ENCODE results near the gene USP40. TPM values are rescaled to one million over a fixed set of nuclear protein-coding genes. Genes with fewer than 3 reads are reported as not detected.
A peak's percentile ranks its signal among the peaks of the same experiment; 100 is the strongest.

The USP40 gene
- total RNA-seq, 3 donors from 2014 or later (not counting 1 experiment from before 2014, with no cell fraction given), result 17.4 to 20.6 (median 19.4) TPM

- DNase-seq (peak in 1 of 2 donors; percentile 6), ATAC-seq (no peak)
- H3K36me3 ChIP-seq (ENCODE audit: control insufficient read depth, insufficient read depth, low read length), result peaks cover 53% of the 10 kb centered on the region
- peaks cover 16% of the 10 kb centered on the region for H3K4me1 ChIP-seq (ENCODE audit: control insufficient read depth, insufficient read depth, low read length)
- intact Hi-C loops (cut with micrococcal nuclease), result no loop called here
- TF ChIP-seq CTCF (IDR thresholded peaks at IDR 0.05), result no peak
- H3K27me3 ChIP-seq (ENCODE audit: control insufficient read depth, insufficient read depth, low read length), result no peaks in the 10 kb centered on the region
- H3K9me3 Mint-ChIP-seq, result no peaks in the 10 kb centered on the region
- no peaks in the 10 kb centered on the region for H3K27me3 Mint-ChIP-seq (ENCODE audit: low read depth in 2 of 2)
- 83% methylated on average over 18 of the region's 18 CpGs for WGBS (ENCODE audit: insufficient coverage)
- no peak overlapping the region for H3K27ac ChIP-seq (ENCODE audit: low read length)
- H3K4me3 ChIP-seq (ENCODE audit: low read length), result no peak overlapping the region
- peaks cover 17% of the 10 kb centered on the region for H3K36me3 Mint-ChIP-seq
- H3K9me3 ChIP-seq (ENCODE audit: control insufficient read depth, insufficient read depth, low read length), result no peaks in the 10 kb centered on the region
- peak overlapping the region; percentile 46 to 56 for H3K27ac Mint-ChIP-seq
- H3K4me1 Mint-ChIP-seq, result peaks cover 40 to 51% of the 10 kb centered on the region in 2 donors
- H3K4me3 Mint-ChIP-seq, result no peak overlapping the region
Measured at GRCh38 chr2:233434666-233435330, 131.8 kb downstream of the USP40 start.

- ATAC-seq (no peak), DNase-seq (no peak)
- peaks cover 14% of the 10 kb centered on the region for H3K36me3 Mint-ChIP-seq
- peaks cover 16% of the 10 kb centered on the region for H3K4me1 ChIP-seq (ENCODE audit: control insufficient read depth, insufficient read depth, low read length)
- H3K27ac ChIP-seq (ENCODE audit: low read length), result no peak overlapping the region
- intact Hi-C loops (cut with micrococcal nuclease), result no loop called here
- no peak for TF ChIP-seq CTCF (IDR thresholded peaks at IDR 0.05)
- H3K27me3 Mint-ChIP-seq (ENCODE audit: low read depth in 2 of 2), result no peaks in the 10 kb centered on the region
- no peaks in the 10 kb centered on the region for H3K9me3 ChIP-seq (ENCODE audit: control insufficient read depth, insufficient read depth, low read length)
- peak overlapping the region; percentile 46 to 56 for H3K27ac Mint-ChIP-seq
- H3K9me3 Mint-ChIP-seq, result no peaks in the 10 kb centered on the region
- WGBS (ENCODE audit: insufficient coverage), result 88% methylated on average over 1 of the region's 1 CpG
- H3K4me1 Mint-ChIP-seq, result peaks cover 45 to 52% of the 10 kb centered on the region in 2 donors
- no peak overlapping the region for H3K4me3 ChIP-seq (ENCODE audit: low read length)
- no peak overlapping the region for H3K4me3 Mint-ChIP-seq
- H3K27me3 ChIP-seq (ENCODE audit: control insufficient read depth, insufficient read depth, low read length), result no peaks in the 10 kb centered on the region
- H3K36me3 ChIP-seq (ENCODE audit: control insufficient read depth, insufficient read depth, low read length), result peaks cover 43% of the 10 kb centered on the region
Measured at GRCh38 chr2:233433794-233434193, 132.8 kb downstream of the USP40 start.

GRCh38 chr2:233433029-233433428, 133.6 kb downstream of the USP40 start:
- Histone ChIP-seq H3K4me3 (ENCODE audit: low read length) (no peak overlapping the region), H3K27me3 (ENCODE audit: control insufficient read depth, insufficient read depth, low read length) (no peaks in the 10 kb centered on the region), H3K27ac (ENCODE audit: low read length) (no peak overlapping the region), H3K4me1 (ENCODE audit: control insufficient read depth, insufficient read depth, low read length) (peaks cover 18% of the 10 kb centered on the region), H3K9me3 (ENCODE audit: control insufficient read depth, insufficient read depth, low read length) (no peaks in the 10 kb centered on the region), H3K36me3 (ENCODE audit: control insufficient read depth, insufficient read depth, low read length) (peaks cover 36% of the 10 kb centered on the region)
- Mint-ChIP-seq H3K4me1 (peaks cover 49 to 56% of the 10 kb centered on the region in 2 donors), H3K27ac (peak overlapping the region in 1 of 2 donors; percentile 34), H3K4me3 (no peak overlapping the region), H3K27me3 (ENCODE audit: low read depth in 2 of 2) (no peaks in the 10 kb centered on the region), H3K36me3 (peaks cover 9% of the 10 kb centered on the region), H3K9me3 (no peaks in the 10 kb centered on the region)
- intact Hi-C loops (cut with micrococcal nuclease), result no loop called here
- no peak for ATAC-seq
- 93% methylated on average over 1 of the region's 2 CpGs for WGBS (ENCODE audit: insufficient coverage)
- DNase-seq, result no peak
- TF ChIP-seq CTCF (IDR thresholded peaks at IDR 0.05), result no peak

- DNase-seq, result no peak
- H3K27me3 ChIP-seq (ENCODE audit: control insufficient read depth, insufficient read depth, low read length), result no peaks in the 10 kb centered on the region
- Mint-ChIP-seq H3K4me3 (no peak overlapping the region), H3K9me3 (no peaks in the 10 kb centered on the region), H3K27me3 (ENCODE audit: low read depth in 2 of 2) (no peaks in the 10 kb centered on the region), H3K27ac (peak overlapping the region in 1 of 2 donors; percentile 78), H3K4me1 (peaks cover 71 to 77% of the 10 kb centered on the region in 2 donors), H3K36me3 (peaks cover 9% of the 10 kb centered on the region)
- no peak overlapping the region for H3K27ac ChIP-seq (ENCODE audit: low read length)
- peaks cover 13% of the 10 kb centered on the region for H3K36me3 ChIP-seq (ENCODE audit: control insufficient read depth, insufficient read depth, low read length)
- WGBS (ENCODE audit: insufficient coverage), result no CpG with 5 or more reads among the region's 1 CpG
- no peak overlapping the region for H3K4me3 ChIP-seq (ENCODE audit: low read length)
- no peak for TF ChIP-seq CTCF (IDR thresholded peaks at IDR 0.05)
- ATAC-seq, result no peak
- intact Hi-C loops (cut with micrococcal nuclease), result no loop called here
- no peaks in the 10 kb centered on the region for H3K9me3 ChIP-seq (ENCODE audit: control insufficient read depth, insufficient read depth, low read length)
- H3K4me1 ChIP-seq (ENCODE audit: control insufficient read depth, insufficient read depth, low read length), result peaks cover 12% of the 10 kb centered on the region
Measured at GRCh38 chr2:233430651-233431050, 135.9 kb downstream of the USP40 start.

Measured in natural killer cell (primary cell).